PC-3 (cell line): ENCODE results near the gene CD7. TPM values are rescaled to one million over a fixed set of nuclear protein-coding genes. Genes with fewer than 3 reads are reported as not detected.

ENCODE experiments used
- ATAC-seq: fragments of 200-7000 bp; cut with Tn5 transposase; 2 replicates; pipeline ENCODE4 v1.9.1; 2020; ENCODE audit warnings: mild to moderate bottlenecking, moderate library complexity
- BruUV-seq: library from RNA; stranded (reverse); fragments of 400-500 nt; replicated peaks from 2 replicates; lab custom pipeline; 2021; lab: Mats Ljungman, UMichigan
- CTCF ChIA-PET: fragments of 300-600 bp; sonication (Branson Sonifier 250); formaldehyde crosslinking; loops from one replicate; lab custom pipeline; 2022; ENCODE audit warnings: antibody characterized with exemption; lab: Charles Lee
- POLR2A ChIA-PET: fragments of 300-600 bp; sonication (Branson Sonifier 250); formaldehyde crosslinking; loops from one replicate; lab custom pipeline; 2022; ENCODE audit warnings: antibody characterized with exemption; ENCODE audit not compliant: unreplicated experiment; lab: Charles Lee
- DNase-seq: peaks from one replicate; pipeline ENCODE4 v3.0.0-alpha.2; 2015
- H2AFZ ChIP-seq: fragments of 300-600 bp; sonication (generic); 2 replicates; pipeline ENCODE4 v1.6.0; 2016; ENCODE audit warnings: antibody characterized with exemption, low read length
- H3F3A ChIP-seq: fragments of 300-600 bp; sonication (generic); one replicate; pipeline ENCODE4 v1.6.0; 2017; ENCODE audit warnings: antibody characterized with exemption, low read length, control low read depth, mild to moderate bottlenecking; ENCODE audit not compliant: unreplicated experiment
- H3K27ac ChIP-seq: fragments of 300-600 bp; sonication (generic); 2 replicates; pipeline ENCODE4 v1.5.1; 2016; ENCODE audit warnings: mild to moderate bottlenecking, low read length
- H3K27me3 ChIP-seq: fragments of 300-600 bp; sonication (generic); 2 replicates; pipeline ENCODE4 v1.6.1; 2016; ENCODE audit warnings: low read length, mixed read lengths
- H3K36me3 ChIP-seq: fragments of 300-600 bp; sonication (generic); 2 replicates; pipeline ENCODE4 v1.6.1; 2016; ENCODE audit warnings: low read depth, mixed run types, low read length, mixed read lengths
- H3K4me1 ChIP-seq: fragments of 300-600 bp; sonication (generic); 2 replicates; pipeline ENCODE4 v1.5.1; 2016; ENCODE audit warnings: low read length; ENCODE audit not compliant: insufficient read depth
- H3K4me2 ChIP-seq: fragments of 300-600 bp; sonication (generic); 2 replicates; pipeline ENCODE4 v1.6.0; 2016; ENCODE audit warnings: low read length
- H3K4me3 ChIP-seq: fragments of 300-600 bp; sonication (generic); 2 replicates; pipeline ENCODE4 v1.5.1; 2016; ENCODE audit warnings: mild to moderate bottlenecking, low read length, mixed read lengths
- H3K79me2 ChIP-seq: fragments of 300-600 bp; sonication (generic); 2 replicates; pipeline ENCODE4 v1.6.1; 2017; ENCODE audit warnings: low read length, mixed read lengths
- H3K9ac ChIP-seq: fragments of 300-600 bp; sonication (generic); 2 replicates; pipeline ENCODE4 v1.6.0; 2016; ENCODE audit warnings: mild to moderate bottlenecking, low read length
- H3K9me2 ChIP-seq: fragments of 300-600 bp; sonication (generic); replicated peaks from 2 replicates; pipeline ENCODE4 v1.6.1; 2016; ENCODE audit warnings: mixed run types, low read length, mixed read lengths
- H3K9me3 ChIP-seq: fragments of 300-600 bp; sonication (generic); 2 replicates; pipeline ENCODE4 v1.6.1; 2016; ENCODE audit warnings: low read length, mixed read lengths
- H4K20me1 ChIP-seq: fragments of 300-600 bp; sonication (generic); 2 replicates; pipeline ENCODE4 v1.6.1; 2016; ENCODE audit warnings: low read length, mixed read lengths
- CTCF ChIP-seq: fragments of 300-600 bp; sonication (generic); conservative IDR thresholded peaks from 2 replicates; pipeline ENCODE4 v1.5.1; 2017; ENCODE audit warnings: antibody characterized with exemption, low read depth, mild to moderate bottlenecking, low read length
- EZH2 ChIP-seq: fragments of 300-600 bp; sonication (generic); IDR thresholded peaks from one replicate; pipeline ENCODE4 v1.6.1; 2017; ENCODE audit warnings: antibody characterized with exemption, mild to moderate bottlenecking, low read length; ENCODE audit not compliant: unreplicated experiment
- EZH2phosphoT487 ChIP-seq: fragments of 300-600 bp; sonication (generic); IDR thresholded peaks from 2 replicates; pipeline ENCODE4 v1.6.1; 2018; ENCODE audit warnings: mild to moderate bottlenecking, antibody characterized with exemption, low read length, borderline replicate concordance
- intact Hi-C: fragments of 100-400 bp; cut with micrococcal nuclease; formaldehyde crosslinking; loops from 2 replicates; pipeline ENCODE4 v1.9.0; 2023
- total RNA-seq: library from RNA; depleted of rRNA; stranded (reverse); fragments of >200 nt; gene quantifications from 2 replicates; pipeline ENCODE4 v1.2.3, GENCODE V29; 2014

CD7 gene
- total RNA-seq, 1 experiment from 2014 or later, result 0.15 TPM

GRCh38 chr17:82269882-82270500, 47.4 kb downstream of the CD7 start:
- TF ChIP-seq EZH2phosphoT487 (no peak), CTCF (no peak), EZH2 (no peak)
- intact Hi-C loops, result loop anchor here (2.0 kb wide), 1 partner anchor 19 kb away; no protein-coding TSS in a partner anchor
- Histone ChIP-seq H3K36me3 (peaks cover 25% of the 10 kb centered on the region), H4K20me1 (peaks cover 71% of the 10 kb centered on the region), H3K9me2 (no peaks in the 10 kb centered on the region), H3K4me1 (peaks cover 65% of the 10 kb centered on the region), H3F3A (peaks cover 15% of the 10 kb centered on the region), H3K9me3 (no peaks in the 10 kb centered on the region), H3K4me3 (no peak overlapping the region; the same call in 1 of the 2 replicates), H2AFZ (no peak overlapping the region), H3K27me3 (no peaks in the 10 kb centered on the region), H3K9ac (no peak overlapping the region), H3K79me2 (peaks cover 92% of the 10 kb centered on the region), H3K27ac (no peak overlapping the region), H3K4me2 (peak overlapping the region; percentile 98)
- no TSS peak for BruUV-seq
- ChIA-PET POLR2A (interaction anchor here (0.6 kb wide), 1 partner anchor 38 kb away, joined by 4 read pairs; no protein-coding TSS in a partner anchor), CTCF (no interaction called here)
- ATAC-seq (no peak), DNase-seq (no peak)

- Histone ChIP-seq H3K9ac (no peak overlapping the region), H3K9me2 (no peaks in the 10 kb centered on the region), H4K20me1 (peaks cover 71% of the 10 kb centered on the region), H2AFZ (no peak overlapping the region), H3K9me3 (no peaks in the 10 kb centered on the region), H3K4me1 (peaks cover 62% of the 10 kb centered on the region), H3K36me3 (peaks cover 30% of the 10 kb centered on the region), H3K4me3 (no peak overlapping the region), H3K27ac (no peak overlapping the region), H3K27me3 (no peaks in the 10 kb centered on the region), H3F3A (peaks cover 15% of the 10 kb centered on the region), H3K4me2 (peak overlapping the region; percentile 98), H3K79me2 (peaks cover 97% of the 10 kb centered on the region)
- TF ChIP-seq EZH2phosphoT487, result no peak
- no peak for TF ChIP-seq CTCF
- TF ChIP-seq EZH2, result no peak
- CTCF ChIA-PET, result no interaction called here
- POLR2A ChIA-PET, result no interaction called here
- DNase-seq (no peak), ATAC-seq (no peak)
- intact Hi-C loops, result loop anchor here (2.0 kb wide), 1 partner anchor 19 kb away; no protein-coding TSS in a partner anchor
- BruUV-seq, result no TSS peak
Observed at GRCh38 chr17:82269138-82269881, 48.1 kb downstream of the CD7 start.
